Measurements from ENCODE around the gene CEP135. TPM values are rescaled to one million over a fixed set of nuclear protein-coding genes. Genes with fewer than 3 reads are reported as not detected.

Gene CEP135
- total and polyA plus RNA-seq, 2 donors: 3.3 to 21.2 TPM

- Histone ChIP-seq H3K4me3 (ENCODE audit: low read depth, low read length) (no peak overlapping the region), H3K27ac (ENCODE audit: low read depth) (no peak overlapping the region), H3K36me3 (ENCODE audit: insufficient read depth) (no peaks in the 10 kb centered on the region), H3K4me1 (ENCODE audit: insufficient read depth) (no peaks in the 10 kb centered on the region)
- 79% methylated on average over 4 of the region's 4 CpGs for WGBS
- no peak for DNase-seq (ENCODE audit: extremely low spot score)
These were observed 131.6 kb downstream of the CEP135 start for GRCh38 chr4:56080384-56080783.

GRCh38 chr4:56082829-56083228, 134.1 kb downstream of the CEP135 start:
- H3K4me3 ChIP-seq (ENCODE audit: low read depth, low read length): no peak overlapping the region
- H3K36me3 ChIP-seq (ENCODE audit: insufficient read depth): no peaks in the 10 kb centered on the region
- no peaks in the 10 kb centered on the region for H3K4me1 ChIP-seq (ENCODE audit: insufficient read depth)
- H3K27ac ChIP-seq (ENCODE audit: low read depth): no peak overlapping the region
- DNase-seq (ENCODE audit: extremely low spot score): no peak

Other genes with a start within 250 kb of the CEP135 start
- gene EXOC1L, start 129.2 kb upstream of the CEP135 start, total RNA-seq: not detected
- gene EXOC1L, start 129.2 kb upstream of the CEP135 start, polyA plus RNA-seq: 0.14 TPM
- 70.6 TPM for gene EXOC1, start 95.3 kb upstream of the CEP135 start, total RNA-seq
- gene EXOC1, start 95.3 kb upstream of the CEP135 start, polyA plus RNA-seq: 16.2 TPM

All from urinary bladder (tissue), 4 donors.